ENCODE measurements around the gene ZNF267.
"Not testable (repeated sequence)": the region's sequence is repeated elsewhere in the genome, so short reads cannot be mapped to it uniquely, and the experiment has no call there.

DNA sequence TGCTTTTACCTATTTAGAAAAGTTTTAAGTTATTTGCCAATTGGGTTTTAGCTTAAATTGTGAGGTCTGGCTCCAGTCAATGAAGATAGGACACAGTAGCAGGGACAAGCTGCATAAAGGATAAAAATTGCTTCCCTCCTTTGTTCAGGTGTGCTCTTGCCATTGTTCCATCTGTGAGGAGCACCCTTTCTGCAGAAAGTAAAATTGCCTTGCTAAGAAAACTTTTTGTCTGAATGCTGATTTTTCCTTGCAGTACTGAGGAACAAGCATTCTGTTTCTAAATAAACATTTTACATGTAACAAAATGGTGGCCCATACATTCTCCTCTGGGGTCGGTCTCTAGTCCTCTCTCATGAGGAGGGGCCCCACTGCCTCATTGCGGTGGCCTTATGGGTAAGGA lies 25.0 kb upstream of the ZNF267 start:
- TF ChIP-seq, protein P1, sequence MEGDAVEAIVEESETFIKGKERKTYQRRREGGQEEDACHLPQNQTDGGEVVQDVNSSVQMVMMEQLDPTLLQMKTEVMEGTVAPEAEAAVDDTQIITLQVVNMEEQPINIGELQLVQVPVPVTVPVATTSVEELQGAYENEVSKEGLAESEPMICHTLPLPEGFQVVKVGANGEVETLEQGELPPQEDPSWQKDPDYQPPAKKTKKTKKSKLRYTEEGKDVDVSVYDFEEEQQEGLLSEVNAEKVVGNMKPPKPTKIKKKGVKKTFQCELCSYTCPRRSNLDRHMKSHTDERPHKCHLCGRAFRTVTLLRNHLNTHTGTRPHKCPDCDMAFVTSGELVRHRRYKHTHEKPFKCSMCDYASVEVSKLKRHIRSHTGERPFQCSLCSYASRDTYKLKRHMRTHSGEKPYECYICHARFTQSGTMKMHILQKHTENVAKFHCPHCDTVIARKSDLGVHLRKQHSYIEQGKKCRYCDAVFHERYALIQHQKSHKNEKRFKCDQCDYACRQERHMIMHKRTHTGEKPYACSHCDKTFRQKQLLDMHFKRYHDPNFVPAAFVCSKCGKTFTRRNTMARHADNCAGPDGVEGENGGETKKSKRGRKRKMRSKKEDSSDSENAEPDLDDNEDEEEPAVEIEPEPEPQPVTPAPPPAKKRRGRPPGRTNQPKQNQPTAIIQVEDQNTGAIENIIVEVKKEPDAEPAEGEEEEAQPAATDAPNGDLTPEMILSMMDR (IDR thresholded peaks at IDR 0.05), result not testable (repeated sequence)
- TF ChIP-seq ZFX (IDR thresholded peaks at IDR 0.05; ENCODE audit: borderline replicate concordance), result not testable (repeated sequence)
